ENCODE results near the gene BANK1. TPM values are rescaled to one million over a fixed set of nuclear protein-coding genes. Genes with fewer than 3 reads are reported as not detected.

BANK1 gene
- total RNA-seq, 4 donors from 2014 or later = 0.34 to 2.1 (median 0.89) TPM

DNA sequence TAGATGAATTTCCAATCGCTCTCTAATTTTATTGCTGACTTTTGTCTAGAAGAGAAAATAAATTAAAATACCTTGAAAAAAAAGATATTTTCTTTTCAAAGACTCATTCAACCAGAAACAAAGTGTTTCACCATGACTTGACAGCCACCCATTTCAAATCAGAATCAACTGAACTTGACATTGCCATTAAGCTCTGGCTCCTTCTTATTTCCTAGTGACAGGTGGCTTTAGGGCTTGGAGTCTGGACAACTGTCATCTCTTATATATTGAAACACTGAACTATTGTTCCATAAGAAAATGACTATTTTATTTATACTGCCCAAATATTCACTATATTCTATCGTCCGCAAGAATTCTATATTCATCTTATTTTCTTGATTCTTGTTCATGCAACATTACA, 325.6 kb downstream of the BANK1 start:
- H3K4me3 ChIP-seq = no peak overlapping the region
- no peak overlapping the region for H3K27ac ChIP-seq
- TF ChIP-seq EP300 (IDR thresholded peaks at IDR 0.05) = no peak
- TF ChIP-seq POLR2AphosphoS5 (IDR thresholded peaks at IDR 0.05) = no peak
- TF ChIP-seq, protein P1, sequence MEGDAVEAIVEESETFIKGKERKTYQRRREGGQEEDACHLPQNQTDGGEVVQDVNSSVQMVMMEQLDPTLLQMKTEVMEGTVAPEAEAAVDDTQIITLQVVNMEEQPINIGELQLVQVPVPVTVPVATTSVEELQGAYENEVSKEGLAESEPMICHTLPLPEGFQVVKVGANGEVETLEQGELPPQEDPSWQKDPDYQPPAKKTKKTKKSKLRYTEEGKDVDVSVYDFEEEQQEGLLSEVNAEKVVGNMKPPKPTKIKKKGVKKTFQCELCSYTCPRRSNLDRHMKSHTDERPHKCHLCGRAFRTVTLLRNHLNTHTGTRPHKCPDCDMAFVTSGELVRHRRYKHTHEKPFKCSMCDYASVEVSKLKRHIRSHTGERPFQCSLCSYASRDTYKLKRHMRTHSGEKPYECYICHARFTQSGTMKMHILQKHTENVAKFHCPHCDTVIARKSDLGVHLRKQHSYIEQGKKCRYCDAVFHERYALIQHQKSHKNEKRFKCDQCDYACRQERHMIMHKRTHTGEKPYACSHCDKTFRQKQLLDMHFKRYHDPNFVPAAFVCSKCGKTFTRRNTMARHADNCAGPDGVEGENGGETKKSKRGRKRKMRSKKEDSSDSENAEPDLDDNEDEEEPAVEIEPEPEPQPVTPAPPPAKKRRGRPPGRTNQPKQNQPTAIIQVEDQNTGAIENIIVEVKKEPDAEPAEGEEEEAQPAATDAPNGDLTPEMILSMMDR (IDR thresholded peaks at IDR 0.05) = no peak
- TF ChIP-seq POLR2A (IDR thresholded peaks at IDR 0.05) = no peak
- WGBS = 92% methylated on average over 3 of the region's 3 CpGs
- H3K9me3 ChIP-seq = peaks cover 5% of the 10 kb centered on the region
- no peaks in the 10 kb centered on the region for H3K4me1 ChIP-seq
- H3K36me3 ChIP-seq = no peaks in the 10 kb centered on the region
- H3K27me3 ChIP-seq = no peaks in the 10 kb centered on the region
- DNase-seq (ENCODE audit: low spot score in 2 of 2) = no peak

DNA sequence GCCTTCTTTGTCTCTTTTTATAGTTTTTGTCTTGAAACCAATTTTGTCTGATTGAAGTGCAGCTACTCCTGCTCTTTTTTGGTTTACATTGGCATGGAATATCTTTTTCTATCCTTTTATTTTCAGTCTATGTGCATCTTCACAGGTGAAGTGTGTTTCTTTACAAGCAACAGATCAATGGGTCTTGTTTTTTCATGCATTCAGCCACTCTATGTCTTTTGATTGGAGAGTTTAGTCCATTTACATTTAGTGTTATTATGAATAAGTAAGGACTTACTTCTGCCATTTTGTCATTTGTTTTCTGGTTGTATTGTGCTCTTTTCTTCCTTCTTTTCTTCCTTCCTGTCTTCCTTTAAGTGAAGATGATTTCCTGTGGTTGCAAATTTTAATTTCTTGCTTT, 330.3 kb downstream of the BANK1 start:
- H3K27me3 ChIP-seq = no peaks in the 10 kb centered on the region
- no peaks in the 10 kb centered on the region for H3K4me1 ChIP-seq
- H3K27ac ChIP-seq = no peak overlapping the region
- no peak overlapping the region for H3K4me3 ChIP-seq
- peaks cover 7% of the 10 kb centered on the region for H3K9me3 ChIP-seq
- TF ChIP-seq EP300 (IDR thresholded peaks at IDR 0.05) (no peak), POLR2A (IDR thresholded peaks at IDR 0.05) (no peak), POLR2AphosphoS5 (IDR thresholded peaks at IDR 0.05) (no peak)
- TF ChIP-seq, protein P1 (IDR thresholded peaks at IDR 0.05) = no peak
- no peak for DNase-seq (ENCODE audit: low spot score in 2 of 2)
- H3K36me3 ChIP-seq = no peaks in the 10 kb centered on the region
